IMR-90 (cell line): ENCODE data around the gene LARP1B.

ENCODE experiments used
- BHLHE40 ChIP-seq: fragments of 150-350 bp; IDR thresholded peaks from 2 replicates; pipeline ENCODE4 v1.6.1; 2016; ENCODE audit warnings: mild to moderate bottlenecking, low read depth, low read length
- CEBPB ChIP-seq: IDR thresholded peaks from 2 replicates; pipeline ENCODE4 v1.6.1; 2012; ENCODE audit warnings: low read depth, low read length, improper control_type of control experiment
- CHD1 ChIP-seq: IDR thresholded peaks from 2 replicates; pipeline ENCODE4 v1.6.1; 2012; ENCODE audit warnings: low read depth, low read length, improper control_type of control experiment
- MAFK ChIP-seq: IDR thresholded peaks from 2 replicates; pipeline ENCODE4 v1.6.1; 2012; ENCODE audit warnings: low read depth, low read length, improper control_type of control experiment
- MXI1 ChIP-seq: IDR thresholded peaks from 2 replicates; pipeline ENCODE4 v1.6.1; 2012; ENCODE audit warnings: low read depth, mild to moderate bottlenecking, low read length, moderate library complexity, borderline replicate concordance
- POLR2A ChIP-seq: IDR thresholded peaks from 2 replicates; pipeline ENCODE4 v1.6.1; 2012; ENCODE audit warnings: mild to moderate bottlenecking, low read depth, low read length
- RAD21 ChIP-seq: IDR thresholded peaks from 2 replicates; pipeline ENCODE4 v1.6.1; 2012; ENCODE audit warnings: low read length, improper control_type of control experiment
- RCOR1 ChIP-seq: IDR thresholded peaks from 2 replicates; pipeline ENCODE4 v1.6.1; 2012; ENCODE audit warnings: mild to moderate bottlenecking, low read length, improper control_type of control experiment; ENCODE audit not compliant: insufficient replicate concordance
- RFX5 ChIP-seq: IDR thresholded peaks from 2 replicates; pipeline ENCODE4 v1.8.0; 2012; ENCODE audit warnings: low read depth, mild to moderate bottlenecking, low read length, moderate library complexity
- TF ChIP-seq, protein P1 (sequence below): fragments of 150-350 bp; IDR thresholded peaks from 2 replicates; pipeline ENCODE4 v1.6.1; 2017; ENCODE audit warnings: mild to moderate bottlenecking, antibody characterized with exemption, low read length, low read depth
- TF ChIP-seq, protein P2 (sequence below): conservative IDR thresholded peaks from 2 replicates; pipeline ENCODE4 v1.5.1; 2012; ENCODE audit warnings: mild to moderate bottlenecking, low read depth, low read length, improper control_type of control experiment
- TF ChIP-seq, protein P3 (sequence below): fragments of 150-350 bp; IDR thresholded peaks from 2 replicates; pipeline ENCODE4 v1.6.1; 2016; ENCODE audit warnings: low read depth, mild to moderate bottlenecking, low read length, moderate library complexity, borderline replicate concordance

DNA sequence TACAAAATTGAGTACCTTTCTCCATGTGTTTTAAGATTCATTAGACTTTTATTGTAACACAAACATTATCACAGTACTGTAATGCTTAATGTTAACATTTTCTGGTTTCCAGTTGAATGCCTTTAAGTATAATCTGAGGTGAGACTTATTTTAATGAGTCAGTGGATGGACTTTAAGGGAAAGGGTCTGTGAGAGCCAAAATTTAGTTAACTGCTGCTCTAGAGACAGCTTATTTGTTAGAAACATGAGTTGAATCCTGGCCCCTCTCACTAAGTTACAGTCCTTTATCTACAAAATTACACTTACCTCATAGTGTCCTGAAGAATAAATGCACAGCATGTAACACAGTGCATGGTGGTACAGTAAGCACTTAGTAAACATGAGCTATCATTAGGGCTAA is 160.5 kb downstream of the LARP1B start:
- TF ChIP-seq POLR2A (no peak), MAFK (no peak), RFX5 (no peak), RAD21 (no peak), BHLHE40 (no peak), MXI1 (no peak), CEBPB (no peak), RCOR1 (no peak), CHD1 (no peak)
- TF ChIP-seq, protein P1, sequence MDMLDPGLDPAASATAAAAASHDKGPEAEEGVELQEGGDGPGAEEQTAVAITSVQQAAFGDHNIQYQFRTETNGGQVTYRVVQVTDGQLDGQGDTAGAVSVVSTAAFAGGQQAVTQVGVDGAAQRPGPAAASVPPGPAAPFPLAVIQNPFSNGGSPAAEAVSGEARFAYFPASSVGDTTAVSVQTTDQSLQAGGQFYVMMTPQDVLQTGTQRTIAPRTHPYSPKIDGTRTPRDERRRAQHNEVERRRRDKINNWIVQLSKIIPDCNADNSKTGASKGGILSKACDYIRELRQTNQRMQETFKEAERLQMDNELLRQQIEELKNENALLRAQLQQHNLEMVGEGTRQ: no peak
- TF ChIP-seq, protein P2, sequence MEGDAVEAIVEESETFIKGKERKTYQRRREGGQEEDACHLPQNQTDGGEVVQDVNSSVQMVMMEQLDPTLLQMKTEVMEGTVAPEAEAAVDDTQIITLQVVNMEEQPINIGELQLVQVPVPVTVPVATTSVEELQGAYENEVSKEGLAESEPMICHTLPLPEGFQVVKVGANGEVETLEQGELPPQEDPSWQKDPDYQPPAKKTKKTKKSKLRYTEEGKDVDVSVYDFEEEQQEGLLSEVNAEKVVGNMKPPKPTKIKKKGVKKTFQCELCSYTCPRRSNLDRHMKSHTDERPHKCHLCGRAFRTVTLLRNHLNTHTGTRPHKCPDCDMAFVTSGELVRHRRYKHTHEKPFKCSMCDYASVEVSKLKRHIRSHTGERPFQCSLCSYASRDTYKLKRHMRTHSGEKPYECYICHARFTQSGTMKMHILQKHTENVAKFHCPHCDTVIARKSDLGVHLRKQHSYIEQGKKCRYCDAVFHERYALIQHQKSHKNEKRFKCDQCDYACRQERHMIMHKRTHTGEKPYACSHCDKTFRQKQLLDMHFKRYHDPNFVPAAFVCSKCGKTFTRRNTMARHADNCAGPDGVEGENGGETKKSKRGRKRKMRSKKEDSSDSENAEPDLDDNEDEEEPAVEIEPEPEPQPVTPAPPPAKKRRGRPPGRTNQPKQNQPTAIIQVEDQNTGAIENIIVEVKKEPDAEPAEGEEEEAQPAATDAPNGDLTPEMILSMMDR: no peak
- TF ChIP-seq, protein P3, sequence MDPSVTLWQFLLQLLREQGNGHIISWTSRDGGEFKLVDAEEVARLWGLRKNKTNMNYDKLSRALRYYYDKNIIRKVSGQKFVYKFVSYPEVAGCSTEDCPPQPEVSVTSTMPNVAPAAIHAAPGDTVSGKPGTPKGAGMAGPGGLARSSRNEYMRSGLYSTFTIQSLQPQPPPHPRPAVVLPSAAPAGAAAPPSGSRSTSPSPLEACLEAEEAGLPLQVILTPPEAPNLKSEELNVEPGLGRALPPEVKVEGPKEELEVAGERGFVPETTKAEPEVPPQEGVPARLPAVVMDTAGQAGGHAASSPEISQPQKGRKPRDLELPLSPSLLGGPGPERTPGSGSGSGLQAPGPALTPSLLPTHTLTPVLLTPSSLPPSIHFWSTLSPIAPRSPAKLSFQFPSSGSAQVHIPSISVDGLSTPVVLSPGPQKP: no peak
